Mucosa of descending colon (tissue), 3 donors: Measurements from ENCODE around the gene SPRED1. TPM values are rescaled to one million over a fixed set of nuclear protein-coding genes. Genes with fewer than 3 reads are reported as not detected.
A peak's percentile ranks its signal among the peaks of the same experiment; 100 is the strongest.

Experiments
- ATAC-seq: fragments of 200-7000 bp; cut with Tn5 transposase; one replicate; pipeline ENCODE4 v1.9.1; 2020; ENCODE audit warnings: mild to moderate bottlenecking, moderate library complexity
- DNase-seq, 3 donors: peaks; one replicate each; pipeline ENCODE4 v3.0.0-alpha.2; 2020
- H3K36me3 ChIP-seq: fragments of 200-600 bp; one replicate; pipeline ENCODE4 v1.8.0; 2021; ENCODE audit warnings: low read depth, mild to moderate bottlenecking
- H3K4me1 ChIP-seq: fragments of 200-600 bp; one replicate; pipeline ENCODE4 v1.8.0; 2021; ENCODE audit warnings: low read depth, mild to moderate bottlenecking
- H3K4me3 ChIP-seq: fragments of 200-600 bp; one replicate; pipeline ENCODE4 v1.8.0; 2021; ENCODE audit warnings: mild to moderate bottlenecking
- H3K9me3 ChIP-seq: fragments of 200-600 bp; one replicate; pipeline ENCODE4 v1.8.0; 2021; ENCODE audit warnings: mild to moderate bottlenecking
- intact Hi-C, 2 donors: fragments of 100-400 bp; cut with DNase I in 1 of 2; cut with micrococcal nuclease in 1 of 2; formaldehyde crosslinking; loops; one replicate each; pipeline versions ENCODE4 v1.11.0 to v1.11.1; 2022; cut with DNase I, micrococcal nuclease
- total RNA-seq, 3 donors: library from RNA; stranded (reverse); fragmentation: NEBNext Ultra II Directional in 2 of 3; extraction: Animal tissue kit (Norgen Biotek cat#: 25700) in 2 of 3; gene quantifications; one replicate each; pipeline versions ENCODE4 v1.2.1 to v1.2.4, GENCODE V29; 2021 to 2023
- TF ChIP-seq, protein P1 (sequence below): fragments of 200-600 bp; IDR thresholded peaks from one replicate; pipeline ENCODE4 v1.8.0; 2022; ENCODE audit warnings: antibody characterized with exemption, mild to moderate bottlenecking
- donor health status: DM: no; HTN: no; CAD: no; lungs with moderate emphysema.
- donor health status: DM: no; HTN: no; CAD: no.
- donor health status: DM: no; HTN: yes; CAD: no.

SPRED1 gene
- total RNA-seq, 3 donors from 2014 or later = 19.6 to 25.5 (median 23.1) TPM

DNA sequence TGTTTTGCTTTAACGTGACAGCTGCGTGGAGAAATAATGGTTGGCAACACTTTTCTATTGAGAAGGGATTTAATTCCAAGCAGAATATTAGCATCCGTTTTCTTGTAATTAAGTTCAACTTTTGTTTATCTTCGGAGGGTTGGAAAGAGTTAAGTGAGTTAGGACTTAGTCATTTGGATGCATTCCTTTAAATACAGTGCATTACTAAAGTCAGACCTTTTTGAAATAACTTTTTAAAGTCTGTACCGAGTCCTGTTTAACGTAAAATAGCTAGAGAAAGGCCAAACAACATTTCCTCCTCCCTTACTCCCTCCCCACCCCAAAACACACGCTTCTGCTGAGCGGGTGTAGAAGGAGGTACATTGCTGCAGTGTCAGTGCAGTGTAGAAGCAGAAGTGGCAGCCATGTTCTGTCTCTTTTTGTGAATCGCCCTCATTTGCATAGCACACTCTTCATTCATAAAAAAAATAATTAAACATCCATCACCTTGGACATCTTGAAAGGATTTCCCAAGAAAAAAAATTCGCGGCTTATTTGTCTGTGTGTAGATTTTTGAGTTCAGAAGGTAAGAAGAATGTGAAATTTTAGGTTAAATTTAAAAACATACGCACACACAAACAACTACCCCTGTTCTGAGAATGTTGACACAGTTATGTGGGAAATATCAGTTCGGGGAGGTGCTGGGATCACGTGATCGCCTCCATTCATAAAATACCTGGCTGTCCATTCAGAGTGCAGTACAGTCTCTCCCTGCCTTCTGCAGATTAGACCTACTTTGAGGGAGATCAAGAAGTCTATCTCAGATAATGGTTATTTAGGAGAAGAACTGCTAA is 1.6 kb downstream of the SPRED1 start:
- ATAC-seq (peak; percentile 19), DNase-seq (peak in 2 of 3 donors; percentile 38 to 79)
- Histone ChIP-seq H3K4me3 (peak overlapping the region; percentile 81), H3K36me3 (no peaks in the 10 kb centered on the region), H3K9me3 (no peaks in the 10 kb centered on the region), H3K4me1 (peaks cover 4% of the 10 kb centered on the region)
- intact Hi-C loops = loop anchor here in 1 of 2 donors (5.0 kb wide), 1 partner anchor 187 kb away; no protein-coding TSS in a partner anchor
- TF ChIP-seq, protein P1, sequence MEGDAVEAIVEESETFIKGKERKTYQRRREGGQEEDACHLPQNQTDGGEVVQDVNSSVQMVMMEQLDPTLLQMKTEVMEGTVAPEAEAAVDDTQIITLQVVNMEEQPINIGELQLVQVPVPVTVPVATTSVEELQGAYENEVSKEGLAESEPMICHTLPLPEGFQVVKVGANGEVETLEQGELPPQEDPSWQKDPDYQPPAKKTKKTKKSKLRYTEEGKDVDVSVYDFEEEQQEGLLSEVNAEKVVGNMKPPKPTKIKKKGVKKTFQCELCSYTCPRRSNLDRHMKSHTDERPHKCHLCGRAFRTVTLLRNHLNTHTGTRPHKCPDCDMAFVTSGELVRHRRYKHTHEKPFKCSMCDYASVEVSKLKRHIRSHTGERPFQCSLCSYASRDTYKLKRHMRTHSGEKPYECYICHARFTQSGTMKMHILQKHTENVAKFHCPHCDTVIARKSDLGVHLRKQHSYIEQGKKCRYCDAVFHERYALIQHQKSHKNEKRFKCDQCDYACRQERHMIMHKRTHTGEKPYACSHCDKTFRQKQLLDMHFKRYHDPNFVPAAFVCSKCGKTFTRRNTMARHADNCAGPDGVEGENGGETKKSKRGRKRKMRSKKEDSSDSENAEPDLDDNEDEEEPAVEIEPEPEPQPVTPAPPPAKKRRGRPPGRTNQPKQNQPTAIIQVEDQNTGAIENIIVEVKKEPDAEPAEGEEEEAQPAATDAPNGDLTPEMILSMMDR = no peak

- H3K4me3 ChIP-seq = no peak overlapping the region
- H3K9me3 ChIP-seq = no peaks in the 10 kb centered on the region
- intact Hi-C loops = no loop called here
- no peaks in the 10 kb centered on the region for H3K36me3 ChIP-seq
- no peak for DNase-seq
- TF ChIP-seq, protein P1 = no peak
- peaks cover 4% of the 10 kb centered on the region for H3K4me1 ChIP-seq
- no peak for ATAC-seq
These were observed 3.1 kb downstream of the SPRED1 start for GRCh38 chr15:38255690-38256089.

GRCh38 chr15:38257676-38258075 is 5.0 kb downstream of the SPRED1 start:
- TF ChIP-seq, protein P1 = no peak
- Histone ChIP-seq H3K4me3 (no peak overlapping the region), H3K36me3 (no peaks in the 10 kb centered on the region), H3K9me3 (no peaks in the 10 kb centered on the region), H3K4me1 (peaks cover 4% of the 10 kb centered on the region)
- no peak for DNase-seq
- ATAC-seq = no peak
- intact Hi-C loops = no loop called here

- peaks cover 4% of the 10 kb centered on the region for H3K4me1 ChIP-seq
- ATAC-seq (no peak), DNase-seq (no peak)
- intact Hi-C loops = no loop called here
- TF ChIP-seq, protein P1 = no peak
- H3K9me3 ChIP-seq = no peaks in the 10 kb centered on the region
- H3K36me3 ChIP-seq = no peaks in the 10 kb centered on the region
- no peak overlapping the region for H3K4me3 ChIP-seq
These were observed 6.5 kb downstream of the SPRED1 start for GRCh38 chr15:38259134-38259533.

DNA sequence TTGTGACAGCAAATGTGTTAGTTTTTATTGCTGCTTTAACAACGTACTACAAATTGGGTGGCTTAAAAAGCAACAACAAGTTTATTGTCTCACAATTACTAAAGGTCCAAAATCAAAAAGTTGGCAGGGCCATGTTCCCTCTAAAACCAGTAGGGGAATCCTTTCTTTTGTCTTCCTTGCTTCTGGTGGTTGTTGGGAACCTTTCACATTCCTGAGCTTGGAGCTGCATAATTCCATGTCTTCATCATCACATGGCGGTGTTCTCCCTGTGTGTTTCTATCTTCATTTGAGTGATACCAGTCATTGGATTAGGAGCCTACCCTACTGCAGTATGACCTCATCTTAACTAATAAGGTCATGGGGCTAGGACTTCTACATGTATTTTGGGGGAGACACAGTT is 7.4 kb downstream of the SPRED1 start:
- ATAC-seq = no peak
- intact Hi-C loops = no loop called here
- Histone ChIP-seq H3K36me3 (no peaks in the 10 kb centered on the region), H3K4me3 (no peak overlapping the region), H3K4me1 (peaks cover 4% of the 10 kb centered on the region), H3K9me3 (no peaks in the 10 kb centered on the region)
- TF ChIP-seq, protein P1 = no peak
- no peak for DNase-seq
